Measurements from ENCODE around the gene PFDN4. TPM values are rescaled to one million over a fixed set of nuclear protein-coding genes. Genes with fewer than 3 reads are reported as not detected.
"Not testable (repeated sequence)": the region's sequence is repeated elsewhere in the genome, so short reads cannot be mapped to it uniquely, and the experiment has no call there.

PFDN4 gene
- total RNA-seq, 1 experiment from 2014 or later = 66.8 TPM

- DNase-seq (ENCODE audit: low read depth) = no peak
Measured at GRCh38 chr20:54223751-54224150, 15.9 kb downstream of the PFDN4 start.

- DNase-seq (ENCODE audit: low read depth) = not testable (repeated sequence)
Measured at GRCh38 chr20:54224642-54225041, 16.8 kb downstream of the PFDN4 start.

GRCh38 chr20:54227241-54227640, 19.4 kb downstream of the PFDN4 start:
- no peak for DNase-seq (ENCODE audit: low read depth)

- DNase-seq (ENCODE audit: low read depth) = no peak
Measured at GRCh38 chr20:54227751-54228150, 19.9 kb downstream of the PFDN4 start.

- DNase-seq (ENCODE audit: low read depth) = no peak
Measured at GRCh38 chr20:54228841-54229240, 21.0 kb downstream of the PFDN4 start.

- DNase-seq (ENCODE audit: low read depth) = no peak
Measured at GRCh38 chr20:54229566-54230160, 21.8 kb downstream of the PFDN4 start.

GRCh38 chr20:54231036-54231435, 23.1 kb downstream of the PFDN4 start:
- peak; percentile 58 for DNase-seq (ENCODE audit: low read depth)

GRCh38 chr20:54234991-54235390, 27.1 kb downstream of the PFDN4 start:
- no peak for DNase-seq (ENCODE audit: low read depth)

GRCh38 chr20:54237116-54237943, 29.4 kb downstream of the PFDN4 start:
- no peak for DNase-seq (ENCODE audit: low read depth)

GRCh38 chr20:54244113-54244512, 36.2 kb downstream of the PFDN4 start:
- no peak for DNase-seq (ENCODE audit: low read depth)

- not testable (repeated sequence) for DNase-seq (ENCODE audit: low read depth)
Measured at GRCh38 chr20:54248705-54249104, 40.8 kb downstream of the PFDN4 start.

GRCh38 chr20:54250691-54251090, 42.8 kb downstream of the PFDN4 start:
- no peak for DNase-seq (ENCODE audit: low read depth)

GRCh38 chr20:54251096-54251495, 43.2 kb downstream of the PFDN4 start:
- no peak for DNase-seq (ENCODE audit: low read depth)

- DNase-seq (ENCODE audit: low read depth) = no peak
Measured at GRCh38 chr20:54254596-54254995, 46.7 kb downstream of the PFDN4 start.

GRCh38 chr20:54255157-54255556, 47.3 kb downstream of the PFDN4 start:
- DNase-seq (ENCODE audit: low read depth) = no peak

- DNase-seq (ENCODE audit: low read depth) = no peak
Measured at GRCh38 chr20:54256202-54256601, 48.3 kb downstream of the PFDN4 start.

GRCh38 chr20:54257071-54257816, 49.4 kb downstream of the PFDN4 start:
- peak; percentile 47 for DNase-seq (ENCODE audit: low read depth)

- DNase-seq (ENCODE audit: low read depth) = no peak
Measured at GRCh38 chr20:54260116-54260515, 52.2 kb downstream of the PFDN4 start.

GRCh38 chr20:54262671-54263070, 54.8 kb downstream of the PFDN4 start:
- DNase-seq (ENCODE audit: low read depth) = no peak

GRCh38 chr20:54263116-54263690, 55.3 kb downstream of the PFDN4 start:
- DNase-seq (ENCODE audit: low read depth) = no peak

- not testable (repeated sequence) for DNase-seq (ENCODE audit: low read depth)
Measured at GRCh38 chr20:54265791-54266190, 57.9 kb downstream of the PFDN4 start.

- DNase-seq (ENCODE audit: low read depth) = no peak
Measured at GRCh38 chr20:54266844-54267243, 59.0 kb downstream of the PFDN4 start.
